MM.1S (cell line): ENCODE data around the gene EMC8.

Experiments used
- EZH2 ChIP-seq: fragments of 300-600 bp; sonication (generic); optimal IDR thresholded peaks from 2 replicates; pipeline ENCODE3; 2017; ENCODE audit warnings: low read depth, mild to moderate bottlenecking, antibody characterized with exemption, low read length, mixed read lengths
- TF ChIP-seq, protein P1 (sequence below): fragments of 300-600 bp; sonication (generic); IDR thresholded peaks from 2 replicates; pipeline ENCODE4 v1.5.1; 2016; ENCODE audit warnings: antibody characterized with exemption, low read length, mixed read lengths

DNA sequence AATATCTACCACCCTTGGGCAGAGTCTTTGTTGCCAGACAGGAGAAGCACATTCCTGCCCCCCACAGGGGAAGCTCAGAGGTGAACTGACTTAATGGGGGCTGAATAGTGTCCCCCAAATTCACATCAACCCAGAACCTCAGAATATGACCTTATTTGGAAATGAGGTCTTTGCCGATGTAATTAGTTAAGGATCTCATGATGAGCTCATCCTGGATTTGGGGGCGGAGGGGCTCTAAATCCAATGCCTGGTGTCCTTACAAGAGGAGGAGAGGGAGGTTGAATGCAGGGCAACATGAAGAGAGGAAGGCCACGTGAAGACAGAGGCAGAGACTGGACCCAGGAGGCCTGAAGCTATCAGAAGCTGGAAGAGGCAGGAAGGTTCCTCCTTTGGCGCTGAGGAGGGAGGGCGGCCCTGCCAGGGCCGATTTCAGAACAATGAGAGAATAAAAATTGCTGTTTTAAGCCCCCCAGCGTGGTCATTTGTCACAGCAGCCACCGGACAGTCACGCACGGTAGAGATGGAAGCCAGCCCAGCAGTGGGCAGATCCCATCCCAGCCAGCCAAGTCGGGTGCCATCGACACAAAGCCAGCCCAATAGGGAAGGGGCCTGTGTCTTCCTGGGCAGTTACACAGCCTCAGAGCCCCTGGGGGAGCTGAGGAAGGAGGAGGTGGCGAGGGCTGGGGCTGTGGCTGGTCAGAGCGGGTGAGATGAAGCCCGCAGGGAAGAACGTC, 69.7 kb downstream of the EMC8 start:
- TF ChIP-seq, protein P1, sequence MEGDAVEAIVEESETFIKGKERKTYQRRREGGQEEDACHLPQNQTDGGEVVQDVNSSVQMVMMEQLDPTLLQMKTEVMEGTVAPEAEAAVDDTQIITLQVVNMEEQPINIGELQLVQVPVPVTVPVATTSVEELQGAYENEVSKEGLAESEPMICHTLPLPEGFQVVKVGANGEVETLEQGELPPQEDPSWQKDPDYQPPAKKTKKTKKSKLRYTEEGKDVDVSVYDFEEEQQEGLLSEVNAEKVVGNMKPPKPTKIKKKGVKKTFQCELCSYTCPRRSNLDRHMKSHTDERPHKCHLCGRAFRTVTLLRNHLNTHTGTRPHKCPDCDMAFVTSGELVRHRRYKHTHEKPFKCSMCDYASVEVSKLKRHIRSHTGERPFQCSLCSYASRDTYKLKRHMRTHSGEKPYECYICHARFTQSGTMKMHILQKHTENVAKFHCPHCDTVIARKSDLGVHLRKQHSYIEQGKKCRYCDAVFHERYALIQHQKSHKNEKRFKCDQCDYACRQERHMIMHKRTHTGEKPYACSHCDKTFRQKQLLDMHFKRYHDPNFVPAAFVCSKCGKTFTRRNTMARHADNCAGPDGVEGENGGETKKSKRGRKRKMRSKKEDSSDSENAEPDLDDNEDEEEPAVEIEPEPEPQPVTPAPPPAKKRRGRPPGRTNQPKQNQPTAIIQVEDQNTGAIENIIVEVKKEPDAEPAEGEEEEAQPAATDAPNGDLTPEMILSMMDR: no peak
- TF ChIP-seq EZH2: no peak
